Neural crest cell (in vitro differentiated cells): Measurements from ENCODE around the gene RSPH1. TPM values are rescaled to one million over a fixed set of nuclear protein-coding genes. Genes with fewer than 3 reads are reported as not detected.

Source experiments
- DNase-seq: peaks from one replicate; pipeline ENCODE4 v3.0.0; 2021; ENCODE audit warnings: low read depth, mixed read lengths, low spot score
- H3K27ac Mint-ChIP-seq: one replicate; pipeline ENCODE4 v1.8.0; 2021; ENCODE audit warnings: mild to moderate bottlenecking, mixed read lengths; ENCODE audit not compliant: unreplicated experiment
- H3K27me3 Mint-ChIP-seq: 2 replicates; pipeline ENCODE4 v1.8.0; 2021; ENCODE audit warnings: low read depth, mild to moderate bottlenecking, mixed read lengths
- H3K36me3 Mint-ChIP-seq: 2 replicates; pipeline ENCODE4 v1.8.0; 2021; ENCODE audit warnings: low read depth, mild to moderate bottlenecking, mixed read lengths
- H3K4me1 Mint-ChIP-seq: 2 replicates; pipeline ENCODE4 v1.8.0; 2021; ENCODE audit warnings: mixed read lengths
- H3K4me3 Mint-ChIP-seq: one replicate; pipeline ENCODE4 v1.8.0; 2021; ENCODE audit warnings: mild to moderate bottlenecking, mixed read lengths
- H3K9me3 Mint-ChIP-seq: 2 replicates; pipeline ENCODE4 v1.8.0; 2021; ENCODE audit warnings: mixed read lengths
- total RNA-seq: library from RNA; stranded (reverse); gene quantifications from 2 replicates; pipeline ENCODE4 v1.2.1, GENCODE V29; 2021
- TF ChIP-seq, protein P1 (sequence below): fragments of 200-600 bp; sonication (generic); conservative IDR thresholded peaks from 2 replicates; pipeline ENCODE4 v1.5.0; 2021; ENCODE audit warnings: antibody characterized with exemption, mild to moderate bottlenecking

RSPH1 gene
- total RNA-seq, 1 donor from 2014 or later: 0.65 TPM

DNA sequence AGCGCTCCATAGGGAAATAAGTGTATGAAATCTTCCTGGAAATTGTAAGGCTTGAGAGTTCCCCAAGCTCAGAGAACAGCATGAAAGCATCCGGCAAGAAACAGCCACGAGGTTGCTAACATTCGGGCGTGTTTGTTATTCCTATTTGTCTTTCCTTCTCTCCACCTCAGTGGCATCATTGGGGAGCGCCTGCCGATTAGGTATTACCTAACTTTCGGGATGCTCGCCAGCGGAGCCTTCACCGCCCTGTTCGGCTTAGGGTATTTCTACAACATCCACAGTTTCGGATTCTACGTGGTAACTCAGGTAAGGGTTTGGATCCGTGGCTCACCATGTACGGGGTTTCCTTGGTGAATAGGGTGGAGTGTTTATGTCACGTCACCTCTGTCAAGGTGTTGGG, 43.3 kb upstream of the RSPH1 start:
- Mint-ChIP-seq H3K27me3 (no peaks in the 10 kb centered on the region), H3K36me3 (no peaks in the 10 kb centered on the region), H3K4me1 (peaks cover 5% of the 10 kb centered on the region), H3K9me3 (no peaks in the 10 kb centered on the region), H3K4me3 (no peak overlapping the region), H3K27ac (no peak overlapping the region)
- TF ChIP-seq, protein P1, sequence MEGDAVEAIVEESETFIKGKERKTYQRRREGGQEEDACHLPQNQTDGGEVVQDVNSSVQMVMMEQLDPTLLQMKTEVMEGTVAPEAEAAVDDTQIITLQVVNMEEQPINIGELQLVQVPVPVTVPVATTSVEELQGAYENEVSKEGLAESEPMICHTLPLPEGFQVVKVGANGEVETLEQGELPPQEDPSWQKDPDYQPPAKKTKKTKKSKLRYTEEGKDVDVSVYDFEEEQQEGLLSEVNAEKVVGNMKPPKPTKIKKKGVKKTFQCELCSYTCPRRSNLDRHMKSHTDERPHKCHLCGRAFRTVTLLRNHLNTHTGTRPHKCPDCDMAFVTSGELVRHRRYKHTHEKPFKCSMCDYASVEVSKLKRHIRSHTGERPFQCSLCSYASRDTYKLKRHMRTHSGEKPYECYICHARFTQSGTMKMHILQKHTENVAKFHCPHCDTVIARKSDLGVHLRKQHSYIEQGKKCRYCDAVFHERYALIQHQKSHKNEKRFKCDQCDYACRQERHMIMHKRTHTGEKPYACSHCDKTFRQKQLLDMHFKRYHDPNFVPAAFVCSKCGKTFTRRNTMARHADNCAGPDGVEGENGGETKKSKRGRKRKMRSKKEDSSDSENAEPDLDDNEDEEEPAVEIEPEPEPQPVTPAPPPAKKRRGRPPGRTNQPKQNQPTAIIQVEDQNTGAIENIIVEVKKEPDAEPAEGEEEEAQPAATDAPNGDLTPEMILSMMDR: no peak
- DNase-seq: no peak

DNA sequence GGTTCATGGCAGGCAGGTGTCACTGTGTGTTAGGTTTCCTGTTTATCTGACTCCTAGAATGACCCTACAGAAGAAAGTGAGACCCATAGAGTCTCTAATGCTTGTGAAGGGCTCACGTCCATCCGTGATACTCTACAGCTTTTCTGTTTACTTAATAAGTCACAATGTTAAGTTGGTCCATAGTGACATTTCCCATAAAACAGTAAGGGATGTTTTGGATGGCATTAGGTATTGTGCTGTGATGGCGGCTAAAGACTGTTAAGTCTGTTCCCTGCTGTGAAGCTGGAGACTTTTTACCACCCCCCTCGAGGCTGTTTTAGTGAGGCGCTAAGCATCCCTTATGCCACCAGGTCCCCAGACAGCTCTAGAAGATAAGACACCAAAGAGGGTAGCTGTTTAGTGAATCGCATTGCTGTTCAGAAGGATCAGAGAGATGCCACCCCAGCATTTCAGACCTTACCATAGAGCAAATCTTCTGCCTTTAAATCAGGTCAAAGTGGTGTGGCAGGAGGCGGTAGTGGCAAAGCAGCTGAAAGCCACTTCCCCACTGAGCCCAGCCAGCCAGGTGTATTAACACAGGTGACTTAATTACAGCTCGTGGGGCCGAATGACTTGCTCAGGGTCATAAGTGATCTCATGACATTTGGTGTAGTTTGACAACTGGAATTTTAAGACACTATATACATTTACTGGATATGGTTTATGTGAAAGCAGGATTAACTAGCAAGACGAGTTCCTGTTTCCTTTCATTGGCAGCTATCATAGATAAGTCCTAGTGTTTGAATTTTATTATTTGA, 42.7 kb upstream of the RSPH1 start:
- TF ChIP-seq, protein P1: no peak
- H3K36me3 Mint-ChIP-seq: no peaks in the 10 kb centered on the region
- H3K9me3 Mint-ChIP-seq: no peaks in the 10 kb centered on the region
- H3K4me3 Mint-ChIP-seq: no peak overlapping the region
- H3K4me1 Mint-ChIP-seq: peaks cover 5% of the 10 kb centered on the region
- DNase-seq: no peak
- no peak overlapping the region for H3K27ac Mint-ChIP-seq
- no peaks in the 10 kb centered on the region for H3K27me3 Mint-ChIP-seq

DNA sequence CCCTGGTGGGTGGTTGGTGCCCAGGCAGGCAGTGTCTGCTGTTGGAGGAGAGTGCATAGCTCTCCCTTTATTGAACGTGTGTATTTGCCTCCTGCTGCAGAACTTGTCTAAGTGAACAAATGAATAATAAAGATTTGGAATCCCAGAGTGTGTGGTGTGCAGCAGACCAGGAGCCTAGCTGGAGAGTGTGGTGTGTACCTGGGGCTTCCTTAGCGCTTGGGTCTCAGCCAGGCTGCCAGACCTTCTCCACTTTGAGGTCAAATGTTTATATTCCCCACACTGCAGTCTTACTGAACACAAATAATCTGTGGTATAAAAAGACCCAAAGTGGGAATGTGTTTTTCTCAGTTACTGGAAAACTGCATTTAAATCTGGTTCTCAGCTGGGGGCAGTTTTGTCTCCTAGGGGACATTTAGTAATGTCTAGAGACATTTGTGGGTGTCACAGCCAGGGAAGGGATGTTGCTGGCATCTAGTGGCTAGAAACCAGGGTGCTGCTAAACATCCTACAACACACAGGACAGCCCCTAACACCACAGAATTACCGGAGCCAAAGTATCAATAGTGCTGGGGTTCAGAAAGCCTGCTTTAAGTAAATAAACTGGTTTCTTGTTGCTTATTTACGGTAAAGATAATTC, 41.2 kb upstream of the RSPH1 start:
- no peaks in the 10 kb centered on the region for H3K36me3 Mint-ChIP-seq
- no peak for DNase-seq
- TF ChIP-seq, protein P1: peak; percentile 34
- peaks cover 5% of the 10 kb centered on the region for H3K4me1 Mint-ChIP-seq
- peak overlapping the region; percentile 31 for H3K27ac Mint-ChIP-seq
- H3K27me3 Mint-ChIP-seq: no peaks in the 10 kb centered on the region
- H3K4me3 Mint-ChIP-seq: no peak overlapping the region
- H3K9me3 Mint-ChIP-seq: no peaks in the 10 kb centered on the region

DNA sequence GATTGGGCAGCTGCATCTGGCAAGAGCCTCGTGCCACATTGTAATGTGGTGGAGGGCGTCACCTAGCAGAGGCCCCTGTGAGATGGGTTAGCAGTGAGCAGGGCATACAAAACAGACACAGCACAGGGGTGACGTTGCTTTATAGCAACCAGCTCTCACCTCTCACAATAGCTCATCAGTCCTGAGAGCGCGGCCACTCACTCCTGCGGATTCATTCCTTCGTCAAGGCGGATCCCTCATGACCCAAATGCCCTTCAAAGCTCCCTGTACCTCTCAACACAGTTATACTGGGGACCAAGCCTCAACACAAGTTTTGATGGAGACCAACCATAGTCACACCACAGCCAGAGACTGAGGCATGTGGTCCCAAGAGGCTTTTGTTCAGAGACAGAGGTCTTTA, 40.6 kb upstream of the RSPH1 start:
- Mint-ChIP-seq H3K27me3 (no peaks in the 10 kb centered on the region), H3K27ac (no peak overlapping the region), H3K9me3 (no peaks in the 10 kb centered on the region), H3K36me3 (no peaks in the 10 kb centered on the region), H3K4me1 (peaks cover 5% of the 10 kb centered on the region), H3K4me3 (no peak overlapping the region)
- no peak for DNase-seq
- TF ChIP-seq, protein P1: no peak

DNA sequence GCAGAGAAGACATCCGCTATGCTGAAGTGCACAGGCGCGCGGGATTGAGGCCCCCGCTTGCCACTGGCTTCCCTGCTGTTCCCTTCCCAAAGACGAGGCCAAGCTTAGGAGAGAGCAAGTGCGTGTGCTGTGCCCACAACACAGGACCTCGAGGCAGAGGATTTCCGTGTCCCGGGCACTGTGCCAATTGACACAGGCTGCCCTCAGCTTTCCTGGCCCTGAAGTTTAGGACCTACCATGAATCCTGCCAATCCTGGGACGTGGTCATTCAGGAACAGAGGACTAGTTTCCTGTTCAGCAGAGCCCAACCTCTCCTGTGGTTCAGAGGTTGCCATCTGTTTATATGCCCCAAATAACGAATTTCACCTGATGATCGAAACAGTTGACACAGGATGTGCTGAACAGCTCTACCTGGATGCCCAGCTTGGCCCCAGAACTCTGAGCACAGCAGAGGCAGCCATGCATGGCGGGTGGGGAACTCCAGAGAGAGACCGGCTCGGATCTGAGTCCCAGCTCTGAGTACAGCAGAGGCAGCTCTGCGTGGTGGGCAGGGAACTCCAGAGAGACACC, 39.7 kb upstream of the RSPH1 start:
- DNase-seq: no peak
- Mint-ChIP-seq H3K36me3 (no peaks in the 10 kb centered on the region), H3K27me3 (no peaks in the 10 kb centered on the region), H3K4me1 (peaks cover 6% of the 10 kb centered on the region), H3K9me3 (no peaks in the 10 kb centered on the region), H3K4me3 (no peak overlapping the region), H3K27ac (no peak overlapping the region)
- TF ChIP-seq, protein P1: no peak
